ENCODE data around the gene SFXN2. TPM values are rescaled to one million over a fixed set of nuclear protein-coding genes. Genes with fewer than 3 reads are reported as not detected.

Gene SFXN2
- total RNA-seq, 1 experiment from 2014 or later, result 10.2 TPM

Other genes starting within 250 kb of the SFXN2 start
- gene ACTR1A, start 211.9 kb upstream of the SFXN2 start, total RNA-seq (2014; rRNA removed; shearing (Covaris generic); ENCODE audit: low replicate concordance), result 69.8 and 83.7 TPM in 2 replicates
- gene SUFU, start 210.7 kb upstream of the SFXN2 start, total RNA-seq (2014; rRNA removed; shearing (Covaris generic); ENCODE audit: low replicate concordance), result 5.9 and 9.2 TPM in 2 replicates
- gene TRIM8, start 70.2 kb upstream of the SFXN2 start, total RNA-seq (2014; rRNA removed; shearing (Covaris generic); ENCODE audit: low replicate concordance), result 94.4 and 111 TPM in 2 replicates
- gene ARL3, start 239 bp upstream of the SFXN2 start, total RNA-seq (2014; rRNA removed; shearing (Covaris generic); ENCODE audit: low replicate concordance), result 4.6 and 6.6 TPM in 2 replicates
- gene WBP1L, start 29.3 kb downstream of the SFXN2 start, total RNA-seq (2014; rRNA removed; shearing (Covaris generic); ENCODE audit: low replicate concordance), result 34.8 and 43.0 TPM in 2 replicates
- gene CYP17A1, start 122.8 kb downstream of the SFXN2 start, total RNA-seq (2014; rRNA removed; shearing (Covaris generic); ENCODE audit: low replicate concordance), result not detected in 2 replicates
- gene BORCS7, start 139.6 kb downstream of the SFXN2 start, total RNA-seq (2014; rRNA removed; shearing (Covaris generic); ENCODE audit: low replicate concordance), result 9.5 and 17.7 TPM in 2 replicates
- not detected in 2 replicates for gene AS3MT, start 154.8 kb downstream of the SFXN2 start, total RNA-seq (2014; rRNA removed; shearing (Covaris generic); ENCODE audit: low replicate concordance)
- gene CNNM2, start 203.7 kb downstream of the SFXN2 start, total RNA-seq (2014; rRNA removed; shearing (Covaris generic); ENCODE audit: low replicate concordance), result 5.5 and 7.6 TPM in 2 replicates